IPS-18c (cell line): ENCODE measurements around the gene LIPG.

ENCODE experiments used
- H3K4me3 ChIP-seq: 2 replicates; pipeline ENCODE4 v1.7.0; 2013; ENCODE audit warnings: low read depth, mild to moderate bottlenecking, low read length, moderate library complexity; ENCODE audit not compliant: insufficient read depth
- H3K9me3 ChIP-seq: one replicate; pipeline ENCODE4 v1.6.1; 2013; ENCODE audit warnings: mild to moderate bottlenecking, low read length, moderate library complexity; ENCODE audit not compliant: control insufficient read depth, insufficient read depth

LIPG gene

GRCh38 chr18:49585781-49586663 lies 24.2 kb downstream of the LIPG start:
- Histone ChIP-seq H3K4me3 (no peak overlapping the region), H3K9me3 (no peaks in the 10 kb centered on the region)

DNA sequence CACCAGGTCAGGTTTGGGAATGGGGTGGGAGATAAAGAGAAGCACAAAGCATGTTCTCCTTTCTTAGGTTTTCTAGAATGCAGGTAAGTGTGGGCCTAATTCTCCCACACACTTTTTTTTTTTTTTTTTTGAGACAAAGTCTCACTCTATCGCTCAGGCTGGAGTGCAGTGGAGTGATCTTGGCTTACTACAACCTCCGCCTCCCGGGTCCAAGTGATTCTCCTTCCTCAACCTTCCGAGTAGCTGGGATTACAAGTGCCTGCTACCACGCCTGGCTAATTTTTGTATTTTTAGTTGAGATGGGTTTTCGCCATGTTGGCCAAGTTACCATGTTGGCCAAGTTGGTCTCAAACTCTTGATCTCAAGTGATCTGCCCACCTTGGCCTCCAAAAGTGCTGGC lies 26.3 kb downstream of the LIPG start:
- H3K4me3 ChIP-seq = no peak overlapping the region
- H3K9me3 ChIP-seq = no peaks in the 10 kb centered on the region

DNA sequence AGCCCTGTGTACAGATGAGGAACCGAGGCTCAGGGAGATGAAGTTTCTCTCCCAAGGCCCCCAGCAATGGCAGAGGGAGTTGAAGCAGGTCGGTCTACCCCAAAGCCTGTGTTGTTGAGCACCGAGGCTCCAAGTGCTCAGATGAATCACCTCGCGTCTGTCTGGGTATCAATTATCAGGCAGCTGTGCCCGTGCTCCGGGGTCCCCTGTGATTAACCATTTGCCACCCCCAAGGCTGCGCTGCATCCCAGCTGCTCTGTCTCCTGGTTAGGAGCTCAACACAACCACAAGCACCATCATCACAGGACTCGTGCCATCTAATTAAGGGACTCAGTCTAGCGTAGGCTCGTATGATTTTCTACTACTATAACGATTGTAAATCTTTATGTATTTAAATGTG lies 27.1 kb downstream of the LIPG start:
- H3K4me3 ChIP-seq = no peak overlapping the region
- H3K9me3 ChIP-seq = no peaks in the 10 kb centered on the region

GRCh38 chr18:49590608-49591007 lies 28.8 kb downstream of the LIPG start:
- no peak overlapping the region for H3K4me3 ChIP-seq
- H3K9me3 ChIP-seq = no peaks in the 10 kb centered on the region

DNA sequence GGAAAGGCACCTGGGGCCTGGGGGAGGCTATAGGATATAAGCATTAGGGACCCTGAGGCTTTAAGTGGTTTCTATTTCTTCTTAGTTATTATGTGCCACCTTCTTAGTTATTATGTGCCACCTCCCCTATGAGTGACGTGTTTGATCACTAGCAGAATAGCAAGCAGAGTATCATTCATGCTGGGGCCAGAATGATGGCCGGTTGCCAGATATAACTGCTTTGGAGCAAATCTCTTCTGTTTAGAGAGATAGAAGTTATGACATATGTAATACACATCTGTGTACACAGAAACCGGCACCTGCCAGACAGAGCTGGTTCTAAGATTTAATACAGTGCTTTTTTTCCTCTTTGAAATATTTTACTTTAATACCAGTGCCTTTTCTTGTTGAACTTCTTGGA lies 29.4 kb downstream of the LIPG start:
- no peaks in the 10 kb centered on the region for H3K9me3 ChIP-seq
- no peak overlapping the region for H3K4me3 ChIP-seq

DNA sequence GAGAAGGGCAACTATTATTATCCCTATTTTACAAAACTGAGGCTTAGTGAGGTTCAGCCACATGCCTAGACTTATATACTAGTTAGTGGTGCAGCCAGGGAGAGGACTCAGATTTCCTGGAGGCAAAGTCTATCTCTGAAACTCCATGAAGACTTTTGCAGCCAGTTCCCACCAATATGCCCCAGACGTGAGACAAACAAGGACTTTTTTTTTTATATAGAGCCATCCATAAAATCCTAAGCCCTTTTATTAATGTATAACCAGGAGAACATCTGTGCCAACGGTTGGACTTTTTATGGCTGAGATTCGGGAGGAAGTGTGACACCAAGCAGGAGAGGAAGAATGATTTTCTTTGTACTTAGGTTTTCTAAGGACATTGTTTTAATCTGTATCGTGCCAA lies 29.9 kb downstream of the LIPG start:
- H3K4me3 ChIP-seq = no peak overlapping the region

DNA sequence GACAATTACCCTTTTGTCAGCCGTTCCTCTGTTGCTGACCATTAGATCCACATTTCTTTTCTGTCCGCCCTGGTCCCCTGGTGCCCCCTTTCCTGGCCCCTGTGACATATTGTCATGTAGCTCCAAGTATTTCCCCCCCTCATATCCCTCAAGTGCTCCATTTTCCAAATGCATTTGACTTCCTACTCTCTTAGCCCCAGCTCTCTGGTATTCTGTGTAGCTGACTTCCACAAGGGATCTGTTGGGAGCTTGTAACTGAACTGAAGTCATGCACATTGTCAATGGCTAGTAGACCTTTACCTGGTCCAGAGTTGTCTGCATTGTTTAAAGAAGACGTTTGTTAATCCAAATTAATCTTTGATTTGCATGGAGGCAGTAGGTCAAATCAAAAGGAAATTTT lies 34.8 kb downstream of the LIPG start:
- H3K4me3 ChIP-seq = no peak overlapping the region
- H3K9me3 ChIP-seq = no peaks in the 10 kb centered on the region

More for the DNA sequence above, 29.9 kb downstream of the LIPG start:
- H3K9me3 ChIP-seq = no peaks in the 10 kb centered on the region

GRCh38 chr18:49597157-49597931 lies 35.5 kb downstream of the LIPG start:
- H3K4me3 ChIP-seq = no peak overlapping the region
- H3K9me3 ChIP-seq = no peaks in the 10 kb centered on the region

GRCh38 chr18:49601211-49601610 lies 39.4 kb downstream of the LIPG start:
- peaks cover 4% of the 10 kb centered on the region for H3K9me3 ChIP-seq
- H3K4me3 ChIP-seq = no peak overlapping the region

- peaks cover 4% of the 10 kb centered on the region for H3K9me3 ChIP-seq
- no peak overlapping the region for H3K4me3 ChIP-seq
These were observed 46.8 kb downstream of the LIPG start for GRCh38 chr18:49608366-49609255.

DNA sequence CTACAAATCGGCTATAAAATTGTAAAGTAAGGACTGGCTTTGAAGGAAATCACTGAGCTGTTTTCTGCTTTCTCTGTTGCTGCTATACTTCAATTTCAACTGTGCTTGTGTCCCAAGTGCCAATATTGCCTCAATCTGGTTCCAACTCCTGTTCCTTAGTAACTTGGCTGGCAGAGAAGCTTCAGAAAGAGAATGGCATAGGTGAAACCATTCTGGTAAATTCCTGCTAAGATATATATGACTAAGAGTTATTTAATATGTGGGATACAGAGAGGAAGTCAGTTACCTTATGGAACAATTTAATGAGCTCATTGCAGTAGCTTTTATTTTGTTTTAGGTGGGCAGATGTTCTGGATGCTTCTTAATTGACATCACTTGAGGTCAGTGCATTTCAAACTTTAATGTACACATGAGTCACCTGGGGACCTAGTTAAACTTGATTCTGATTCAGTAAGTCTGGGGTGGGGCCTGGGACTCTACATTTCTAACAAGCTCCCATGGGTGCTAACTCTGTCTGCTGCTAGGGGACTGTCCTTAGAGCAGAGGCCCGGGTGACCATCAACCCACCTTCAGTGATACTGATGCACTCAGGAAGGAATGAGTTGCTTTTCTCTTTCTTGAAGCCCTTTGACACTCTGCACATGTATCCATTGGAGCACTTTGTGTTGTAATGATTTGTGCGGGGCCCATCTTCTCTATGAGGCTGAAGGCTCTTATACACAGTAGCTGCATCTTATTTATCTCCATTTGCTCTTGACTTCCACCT lies 47.6 kb downstream of the LIPG start:
- Histone ChIP-seq H3K9me3 (peaks cover 4% of the 10 kb centered on the region), H3K4me3 (no peak overlapping the region)

- Histone ChIP-seq H3K9me3 (peaks cover 1% of the 10 kb centered on the region), H3K4me3 (no peak overlapping the region)
These were observed 48.2 kb downstream of the LIPG start for GRCh38 chr18:49610022-49610445.

DNA sequence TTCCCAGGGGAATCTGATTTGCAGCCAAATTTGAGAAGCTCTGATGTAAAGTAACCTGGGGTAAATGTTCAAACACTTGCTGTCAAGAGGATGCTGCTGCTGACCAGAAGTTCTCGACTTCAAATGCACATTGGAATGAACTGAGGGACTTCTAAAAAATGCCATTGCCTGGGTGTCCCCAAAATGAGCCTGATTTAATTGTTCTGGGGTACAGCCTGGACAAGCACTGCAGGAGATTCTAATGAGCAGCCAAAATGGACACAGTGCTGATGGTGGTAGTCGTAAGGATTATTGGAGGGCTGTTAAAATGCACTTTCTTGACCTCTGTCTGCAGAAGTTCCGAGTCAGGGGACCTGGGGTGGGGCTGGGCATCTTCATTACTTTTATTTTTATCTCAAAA lies 49.5 kb downstream of the LIPG start:
- H3K4me3 ChIP-seq = no peak overlapping the region
- no peaks in the 10 kb centered on the region for H3K9me3 ChIP-seq

GRCh38 chr18:49612515-49613033 lies 50.7 kb downstream of the LIPG start:
- Histone ChIP-seq H3K4me3 (no peak overlapping the region), H3K9me3 (no peaks in the 10 kb centered on the region)

GRCh38 chr18:49613141-49613640 lies 51.3 kb downstream of the LIPG start:
- no peaks in the 10 kb centered on the region for H3K9me3 ChIP-seq
- H3K4me3 ChIP-seq = no peak overlapping the region

- H3K9me3 ChIP-seq = no peaks in the 10 kb centered on the region
- H3K4me3 ChIP-seq = no peak overlapping the region
These were observed 51.8 kb downstream of the LIPG start for GRCh38 chr18:49613641-49614151.
